Measurements from ENCODE around the gene NSUN3.

GRCh38 chr3:94061297-94061696 lies 1.6 kb upstream of the NSUN3 start:
- TF ChIP-seq POLR2AphosphoS5 (IDR thresholded peaks at IDR 0.05; ENCODE audit: low read depth, low read length) (no peak), CTCF (IDR thresholded peaks at IDR 0.05) (no peak), REST (IDR thresholded peaks at IDR 0.05; ENCODE audit: insufficient read depth in 1 of 2, low read depth in 2 of 2, low read length in 1 of 2) (no peak)
